GM12892 (cell line): ENCODE results near the gene SMARCA2.

Source experiments
- DNase-seq: peaks from one replicate; pipeline ENCODE4 v3.0.0; 2011; ENCODE audit not compliant: insufficient read length
- FAIRE-seq: peaks from 2 replicates; lab custom pipeline; 2011; peaks lifted over from hg19 to GRCh38; lab: Jason Lieb, UNC
- POLR2A ChIP-seq: IDR thresholded peaks from 2 replicates; pipeline ENCODE4 v1.6.1; 2011; ENCODE audit warnings: low read depth, low read length, control low read depth
- POLR2AphosphoS5 ChIP-seq: IDR thresholded peaks from 2 replicates; pipeline ENCODE4 v1.6.1; 2011; ENCODE audit warnings: low read depth, low read length, control low read depth
- TAF1 ChIP-seq: IDR thresholded peaks from 2 replicates; pipeline ENCODE4 v1.6.1; 2011; ENCODE audit warnings: low read depth, mild to moderate bottlenecking, control low read depth, low read length, borderline replicate concordance

Gene SMARCA2

DNA sequence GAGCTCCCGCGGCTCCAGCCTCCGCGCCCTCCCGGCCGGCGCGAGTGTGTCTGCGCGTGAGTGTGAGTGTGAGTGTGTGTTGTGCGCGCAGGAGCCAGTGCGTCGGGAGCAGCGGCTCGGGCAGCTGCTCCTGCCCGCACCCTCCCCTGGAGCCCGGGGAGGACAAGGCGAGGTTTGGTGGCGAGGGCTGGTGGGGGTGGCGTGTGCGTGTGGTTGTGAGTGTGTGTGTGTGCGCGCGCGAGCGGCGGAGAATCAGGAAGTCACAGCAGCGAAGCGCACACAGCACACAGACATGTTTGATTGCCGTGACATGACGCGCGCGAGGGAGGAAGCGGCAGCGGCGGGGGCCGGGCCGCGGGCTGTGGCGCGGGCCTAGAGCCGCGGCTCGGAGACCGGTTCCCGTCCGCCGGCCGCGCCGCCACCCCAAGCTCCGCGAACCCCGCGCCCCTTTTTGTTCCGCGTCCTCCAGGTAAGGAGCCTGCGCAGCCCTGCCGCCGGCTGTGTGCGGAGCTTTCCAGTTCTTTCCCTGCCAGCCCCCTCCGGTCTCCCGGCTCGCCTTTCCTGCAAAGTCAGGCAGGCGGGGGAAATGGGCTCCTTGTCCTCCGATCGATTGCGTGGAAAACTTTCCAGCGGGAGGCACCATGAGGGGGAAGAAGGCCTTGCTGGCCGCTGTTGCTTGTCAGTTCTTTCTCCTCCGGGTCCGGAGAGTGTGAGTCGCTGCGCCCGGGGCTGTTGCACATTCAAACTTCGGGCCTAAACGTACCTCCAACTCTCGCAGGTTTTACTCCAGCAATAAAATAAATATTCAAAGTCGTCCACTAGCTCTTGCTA lies 2.4 kb downstream of the SMARCA2 start:
- DNase-seq (peak; percentile 56), FAIRE-seq (peak; percentile 92)
- peak; percentile 69; the same call in 1 of the 2 replicates for TF ChIP-seq TAF1
- peak; percentile 66; the same call in 1 of the 2 replicates for TF ChIP-seq POLR2AphosphoS5
- peak; percentile 66 for TF ChIP-seq POLR2A

DNA sequence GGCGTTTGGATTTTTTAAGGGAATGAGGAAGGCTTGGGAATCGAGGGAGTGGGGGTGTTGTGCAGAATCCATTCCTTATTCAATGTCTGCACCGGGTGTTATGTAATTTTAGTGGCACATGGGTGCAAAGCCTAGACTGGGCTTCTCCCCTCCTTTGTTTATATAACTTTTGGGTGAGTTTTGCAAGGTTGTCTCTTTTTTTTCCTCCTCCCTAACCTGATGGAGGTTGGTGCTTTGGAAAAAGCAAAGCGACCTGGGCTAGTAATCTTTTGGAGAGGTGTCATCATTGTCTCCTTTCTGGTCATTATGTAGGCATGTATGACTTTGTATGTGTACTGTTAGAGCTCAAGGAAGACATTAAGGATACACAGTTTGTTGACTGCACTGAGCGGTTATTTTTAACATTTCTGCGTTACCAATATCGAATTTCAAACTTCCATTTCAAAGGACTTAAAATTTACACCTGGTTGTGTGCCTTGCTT lies 3.1 kb downstream of the SMARCA2 start:
- DNase-seq (no peak), FAIRE-seq (peak; percentile 74)
- TF ChIP-seq POLR2AphosphoS5 (no peak), POLR2A (no peak), TAF1 (no peak)

DNA sequence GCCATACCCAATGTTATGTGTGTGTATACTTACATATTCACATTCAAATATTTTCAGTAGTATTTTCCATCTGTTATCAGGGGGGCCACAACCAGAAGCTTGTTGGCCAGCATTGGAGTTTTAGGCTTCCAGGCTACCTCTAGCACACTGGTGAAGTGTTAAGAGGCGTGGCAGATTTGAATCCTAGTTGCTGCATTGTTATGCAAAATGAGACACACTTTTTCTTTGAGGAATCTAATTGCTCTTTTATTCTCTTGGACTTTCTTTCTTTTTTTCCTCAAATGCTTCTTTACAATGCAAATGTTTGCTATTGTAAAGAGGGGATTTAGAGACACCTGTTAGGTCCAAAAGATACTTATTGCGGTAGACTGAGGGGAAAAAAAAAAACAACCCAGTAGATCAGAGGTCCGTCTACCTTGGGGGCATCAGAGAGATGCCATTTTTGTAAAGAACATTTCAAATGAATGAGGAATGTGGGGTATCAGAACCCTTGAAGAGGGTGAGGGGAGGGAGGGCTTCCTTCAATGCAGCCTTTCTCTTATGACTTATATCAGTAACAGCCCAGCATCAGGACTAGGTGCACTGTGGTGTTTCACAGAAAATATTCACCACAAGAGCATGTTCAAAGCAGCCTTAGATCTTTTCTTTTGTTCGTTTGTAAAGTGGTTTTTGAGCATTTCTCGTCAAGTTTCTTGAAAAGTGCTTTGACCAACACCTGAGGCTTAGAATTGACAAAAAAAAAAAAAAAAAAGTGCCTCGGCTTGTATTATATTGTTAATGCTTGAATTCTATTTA lies 3.8 kb downstream of the SMARCA2 start:
- no peak for TF ChIP-seq TAF1
- no peak for TF ChIP-seq POLR2AphosphoS5
- no peak; the same call in 1 of the 2 replicates for TF ChIP-seq POLR2A
- FAIRE-seq (no peak), DNase-seq (no peak)

- TF ChIP-seq POLR2AphosphoS5 (no peak), TAF1 (no peak), POLR2A (no peak)
- FAIRE-seq (no peak), DNase-seq (no peak)
Measured at GRCh38 chr9:2019723-2020122, 4.6 kb downstream of the SMARCA2 start.

DNA sequence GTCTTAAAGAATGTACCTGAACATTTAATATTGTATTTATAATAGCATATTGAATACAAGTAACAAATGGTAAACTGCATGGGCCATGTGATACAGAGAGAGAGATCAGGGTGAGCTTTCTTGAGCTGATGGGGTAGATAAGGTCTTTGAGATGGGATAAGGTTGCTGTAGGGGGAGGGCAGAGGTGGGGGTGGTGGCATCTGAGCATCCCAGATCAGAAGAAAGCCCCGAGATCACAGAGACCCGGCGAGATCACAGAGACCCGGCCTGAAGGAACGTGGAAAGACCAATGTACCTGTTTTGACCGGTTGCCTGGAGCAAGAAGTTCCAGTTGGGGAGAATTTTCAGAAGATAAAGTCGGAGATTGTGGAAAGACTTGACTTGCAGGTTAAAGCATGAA lies 6.6 kb downstream of the SMARCA2 start:
- FAIRE-seq, result no peak
- no peak for DNase-seq
- no peak for TF ChIP-seq POLR2AphosphoS5
- TF ChIP-seq POLR2A, result no peak
- no peak for TF ChIP-seq TAF1

DNA sequence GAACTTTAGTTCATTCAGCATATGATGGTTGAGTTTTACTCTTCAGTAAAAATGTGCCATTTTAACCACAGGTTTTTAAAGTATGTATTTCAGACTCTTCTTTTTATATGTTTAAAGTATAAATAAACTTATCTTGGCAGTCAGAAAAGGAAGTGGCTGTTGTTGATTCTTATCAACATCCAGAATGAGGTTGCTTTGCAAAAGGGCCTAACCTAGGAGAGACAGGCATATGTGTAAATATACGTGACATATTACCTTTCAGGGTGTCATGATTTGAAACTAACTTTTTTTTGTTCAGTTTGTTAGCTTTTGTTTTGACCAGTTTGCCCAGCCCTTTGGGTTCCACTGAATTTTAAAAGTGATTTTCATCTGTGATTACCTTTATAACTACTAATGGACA lies 7.4 kb downstream of the SMARCA2 start:
- DNase-seq (no peak), FAIRE-seq (peak; percentile 50)
- TF ChIP-seq POLR2A, result no peak
- no peak for TF ChIP-seq POLR2AphosphoS5
- TF ChIP-seq TAF1, result no peak

DNA sequence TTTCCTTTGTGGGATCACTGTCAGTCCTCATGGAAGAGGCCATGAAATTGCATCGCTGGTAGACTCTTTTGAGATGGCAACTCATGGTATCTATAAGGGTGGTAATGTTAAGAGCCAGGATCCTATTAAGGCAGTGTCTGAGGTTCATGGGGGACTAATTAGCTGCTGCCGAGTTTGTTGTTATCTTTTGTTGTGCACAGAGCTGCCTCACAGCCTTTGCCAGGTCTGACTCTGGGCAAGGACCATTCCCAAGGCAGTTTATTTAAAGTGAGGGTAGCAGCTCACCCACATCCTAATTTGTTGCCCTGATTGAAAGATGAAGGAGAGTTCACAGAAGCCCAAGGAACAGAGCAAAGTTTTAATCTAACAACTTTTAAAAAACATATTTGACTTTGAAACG lies 7.9 kb downstream of the SMARCA2 start:
- FAIRE-seq, result peak; percentile 57
- no peak for TF ChIP-seq POLR2A
- TF ChIP-seq POLR2AphosphoS5, result no peak
- TF ChIP-seq TAF1, result no peak
- no peak for DNase-seq

DNA sequence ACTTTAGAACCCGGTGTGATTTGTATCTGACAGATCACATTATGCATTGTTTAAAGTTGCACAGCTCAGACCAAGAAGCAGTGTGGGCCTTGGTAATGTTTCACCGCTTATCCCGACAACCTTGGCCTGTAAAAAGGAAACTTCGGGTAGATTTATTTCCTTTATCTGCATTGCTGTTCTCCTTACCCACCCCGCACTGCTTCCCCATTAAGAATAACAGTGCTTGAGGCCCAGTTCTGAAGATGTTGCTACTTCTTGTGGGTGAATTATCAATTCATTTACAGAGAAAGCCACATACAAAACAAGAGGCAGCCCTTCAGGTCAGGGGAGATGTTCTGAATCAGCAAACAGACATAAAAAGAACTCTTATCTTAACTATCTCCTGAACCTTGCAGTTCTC lies 8.4 kb downstream of the SMARCA2 start:
- DNase-seq, result no peak
- FAIRE-seq, result peak; percentile 63
- TF ChIP-seq TAF1, result no peak
- TF ChIP-seq POLR2A, result no peak
- no peak for TF ChIP-seq POLR2AphosphoS5

- TF ChIP-seq POLR2A (no peak; the same call in 1 of the 2 replicates), TAF1 (no peak), POLR2AphosphoS5 (no peak)
- FAIRE-seq, result peak; percentile 24
- DNase-seq, result no peak
Measured at GRCh38 chr9:2024888-2025782, 10.0 kb downstream of the SMARCA2 start.

- TF ChIP-seq POLR2AphosphoS5 (no peak), POLR2A (0 out of 2 replicates have a peak, but pooled peaks have one; percentile 9)
- FAIRE-seq (no peak), DNase-seq (no peak)
Measured at GRCh38 chr9:2026220-2026997, 11.3 kb downstream of the SMARCA2 start.
